Left lobe of liver (tissue), 2 donors: ENCODE measurements around the gene TARS3. TPM values are rescaled to one million over a fixed set of nuclear protein-coding genes. Genes with fewer than 3 reads are reported as not detected.

ENCODE experiments used
- ATAC-seq: fragments of 200-7000 bp; cut with Tn5 transposase; one replicate; pipeline ENCODE4 v1.9.1; 2020; ENCODE audit warnings: mild to moderate bottlenecking, moderate library complexity
- DNase-seq: peaks from one replicate; pipeline ENCODE4 v3.0.0-alpha.2; 2020; ENCODE audit warnings: low spot score
- total RNA-seq: library from RNA; stranded (reverse); gene quantifications from one replicate; pipeline ENCODE4 v1.2.1, GENCODE V29; 2021
- donor health status: DM: no; HTN: no; CAD: no; lungs with moderate emphysema.
- donor health status: DM: no; HTN: yes; CAD: no.

The TARS3 gene
- total RNA-seq, 1 donor from 2014 or later: 5.1 TPM

- ATAC-seq (no peak), DNase-seq (no peak)
Observed at GRCh38 chr15:101610611-101611000, 113.7 kb downstream of the TARS3 start.

GRCh38 chr15:101609742-101610610, 114.3 kb downstream of the TARS3 start:
- no peak for ATAC-seq
- no peak for DNase-seq

- ATAC-seq (peak; percentile 40), DNase-seq (no peak)
Observed at GRCh38 chr15:101608201-101608600, 116.1 kb downstream of the TARS3 start.

DNA sequence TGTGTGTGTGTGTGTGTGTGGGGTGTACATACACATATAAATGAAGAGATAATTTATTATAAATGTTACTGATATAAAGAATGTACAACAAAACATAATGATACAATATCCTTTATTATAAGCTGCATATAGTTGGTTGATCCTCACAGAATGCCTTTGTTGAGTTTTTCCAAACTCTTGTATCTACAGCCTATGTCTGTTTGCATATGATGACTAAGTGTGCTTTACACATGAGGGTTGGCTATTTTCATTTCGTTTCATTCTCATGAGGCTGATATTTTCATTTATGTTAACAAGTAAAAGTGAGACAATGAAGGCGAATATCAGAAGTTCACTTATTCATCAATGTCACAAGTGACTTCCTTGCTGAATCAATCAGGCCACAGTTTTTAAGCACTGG, 117.2 kb downstream of the TARS3 start:
- ATAC-seq (no peak), DNase-seq (no peak)

GRCh38 chr15:101604124-101604874, 120.0 kb downstream of the TARS3 start:
- no peak for ATAC-seq
- DNase-seq: no peak

Other genes with a start within 250 kb of the TARS3 start
- gene PCSK6, start 234.8 kb downstream of the TARS3 start, total RNA-seq: 180 TPM
- gene TM2D3, start 72.1 kb downstream of the TARS3 start, total RNA-seq: 30.4 TPM
- not detected for gene OR4F6, start 79.0 kb upstream of the TARS3 start, total RNA-seq
- not detected for gene OR4F15, start 87.7 kb upstream of the TARS3 start, total RNA-seq